ENCODE results near the gene GRAMD4. TPM values are rescaled to one million over a fixed set of nuclear protein-coding genes. Genes with fewer than 3 reads are reported as not detected.
A peak's percentile ranks its signal among the peaks of the same experiment; 100 is the strongest.

GRAMD4 gene
- polyA plus RNA-seq, 4 donors = 30.5 to 64.9 (median 40.9) TPM

GRCh38 chr22:46654927-46655595 lies 34.9 kb downstream of the GRAMD4 start:
- Histone ChIP-seq H3K4me3 (ENCODE audit: low read depth in 1 of 3, low read length in 3 of 3) (no peak overlapping the region), H3K27ac (ENCODE audit: low read depth in 1 of 3, low read length in 2 of 3) (no peak overlapping the region), H3K4me1 (ENCODE audit: control insufficient read depth in 3 of 3, insufficient read depth in 2 of 3, low read depth in 1 of 3, low read length in 2 of 3) (peaks cover 9 to 48% (median 15%) of the 10 kb centered on the region in 3 donors), H3K9me3 (ENCODE audit: control insufficient read depth in 2 of 2, insufficient read depth in 1 of 2, low read depth in 1 of 2, low read length in 1 of 2) (no peaks in the 10 kb centered on the region), H3K27me3 (ENCODE audit: control insufficient read depth in 3 of 3, insufficient read depth in 3 of 3, low read length in 3 of 3) (no peaks in the 10 kb centered on the region), H3K36me3 (ENCODE audit: control insufficient read depth in 3 of 3, insufficient read depth in 2 of 3, low read depth in 1 of 3, low read length in 3 of 3) (peaks cover 0 to 83% (median 4%) of the 10 kb centered on the region in 3 donors)
- FAIRE-seq (no peak), DNase-seq (no peak)
- 89 to 95% (median 92%) methylated on average over 14 of the region's 14 CpGs for WGBS, 3 donors

DNA sequence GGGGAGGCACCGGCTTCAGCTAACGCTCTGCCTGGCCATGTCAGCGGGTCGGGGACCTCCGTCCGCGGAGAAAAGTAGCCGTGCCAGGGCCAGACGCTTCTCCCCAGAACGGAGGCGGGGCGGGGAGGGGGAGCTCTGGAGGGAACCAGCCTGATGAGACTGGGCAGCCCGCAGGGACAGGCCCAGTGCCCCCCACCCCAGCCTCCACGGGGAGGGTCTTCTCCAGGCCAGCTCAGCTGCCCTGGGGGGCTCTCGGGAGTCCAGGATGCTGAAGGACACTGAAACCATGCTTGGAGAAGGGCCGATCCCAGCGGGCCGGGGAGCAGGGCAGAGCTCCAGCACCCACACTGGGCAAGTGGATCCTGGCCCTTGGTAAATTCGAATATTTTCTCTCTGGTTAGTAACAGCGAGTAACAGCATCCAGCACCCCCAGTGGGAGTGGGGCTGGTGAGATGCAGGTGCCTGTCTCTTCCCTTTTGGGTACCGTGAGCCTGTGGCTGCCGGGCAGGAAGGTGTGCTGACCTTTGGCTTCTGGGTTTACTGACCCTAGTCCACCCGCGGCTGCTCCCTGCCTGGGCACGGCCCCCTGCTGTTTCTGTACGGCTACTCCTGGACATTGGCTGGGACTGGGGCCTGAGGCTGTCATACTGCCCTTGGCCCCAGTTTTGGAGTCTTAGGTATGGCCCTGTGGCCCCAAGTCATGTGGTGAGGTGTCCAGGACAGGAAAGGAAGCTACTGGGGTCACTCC lies 35.8 kb downstream of the GRAMD4 start:
- Histone ChIP-seq H3K4me3 (ENCODE audit: low read depth in 1 of 3, low read length in 3 of 3) (no peak overlapping the region), H3K36me3 (ENCODE audit: control insufficient read depth in 3 of 3, insufficient read depth in 2 of 3, low read depth in 1 of 3, low read length in 3 of 3) (peaks cover 0 to 77% (median 4%) of the 10 kb centered on the region in 3 donors), H3K27ac (ENCODE audit: low read depth in 1 of 3, low read length in 2 of 3) (no peak overlapping the region), H3K27me3 (ENCODE audit: control insufficient read depth in 3 of 3, insufficient read depth in 3 of 3, low read length in 3 of 3) (no peaks in the 10 kb centered on the region), H3K9me3 (ENCODE audit: control insufficient read depth in 2 of 2, insufficient read depth in 1 of 2, low read depth in 1 of 2, low read length in 1 of 2) (no peaks in the 10 kb centered on the region), H3K4me1 (ENCODE audit: control insufficient read depth in 3 of 3, insufficient read depth in 2 of 3, low read depth in 1 of 3, low read length in 2 of 3) (peaks cover 12 to 56% (median 15%) of the 10 kb centered on the region in 3 donors)
- FAIRE-seq (no peak), DNase-seq (no peak)
- WGBS, 3 donors = 87 to 92% (median 89%) methylated on average over 25 to 26 of the region's 26 CpGs

DNA sequence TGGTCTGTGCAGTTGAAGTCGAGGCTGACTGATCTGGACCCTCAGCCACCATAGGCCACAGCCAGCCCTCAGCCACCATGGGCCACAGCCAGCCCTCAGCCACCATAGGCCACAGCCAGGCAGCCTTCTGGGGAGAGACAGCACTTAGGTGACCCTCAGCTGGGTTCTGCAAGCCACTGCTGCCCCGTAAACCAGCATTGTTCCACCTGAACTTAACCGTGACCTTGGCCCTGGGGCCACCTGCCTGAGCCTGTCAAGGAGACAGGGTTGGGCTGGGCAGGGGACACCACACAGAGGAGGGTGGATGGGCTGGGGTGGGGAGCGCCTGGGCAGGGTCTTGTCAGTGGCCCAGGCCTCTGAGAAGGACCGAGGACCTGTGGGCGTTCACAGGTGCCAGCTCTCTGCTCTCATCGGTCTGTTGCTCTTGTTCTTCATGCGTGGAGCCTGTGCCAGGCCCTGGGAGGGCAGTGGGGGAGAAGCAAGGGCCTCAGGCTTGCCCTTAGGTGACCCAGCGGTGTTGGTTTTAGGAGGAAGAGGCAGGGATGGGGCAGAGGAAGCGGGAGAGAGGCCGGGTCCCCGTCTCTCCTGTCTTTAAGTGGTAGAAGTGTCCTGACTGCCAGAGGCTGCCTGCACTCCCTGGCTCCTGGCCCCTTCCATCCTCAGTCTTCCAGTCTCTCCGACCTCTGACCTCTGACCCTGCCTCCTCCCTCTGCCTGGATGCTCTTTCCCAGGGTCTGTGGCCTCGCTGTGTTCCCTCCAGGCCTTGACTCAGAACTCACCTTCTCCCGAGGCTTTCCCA lies 36.9 kb downstream of the GRAMD4 start:
- FAIRE-seq = no peak
- Histone ChIP-seq H3K36me3 (ENCODE audit: control insufficient read depth in 3 of 3, insufficient read depth in 2 of 3, low read depth in 1 of 3, low read length in 3 of 3) (peaks cover 0 to 77% (median 4%) of the 10 kb centered on the region in 3 donors), H3K27ac (ENCODE audit: low read depth in 1 of 3, low read length in 2 of 3) (no peak overlapping the region), H3K4me3 (ENCODE audit: low read depth in 1 of 3, low read length in 3 of 3) (no peak overlapping the region), H3K9me3 (ENCODE audit: control insufficient read depth in 2 of 2, insufficient read depth in 1 of 2, low read depth in 1 of 2, low read length in 1 of 2) (no peaks in the 10 kb centered on the region), H3K27me3 (ENCODE audit: control insufficient read depth in 3 of 3, insufficient read depth in 3 of 3, low read length in 3 of 3) (no peaks in the 10 kb centered on the region), H3K4me1 (ENCODE audit: control insufficient read depth in 3 of 3, insufficient read depth in 2 of 3, low read depth in 1 of 3, low read length in 2 of 3) (peaks cover 14 to 55% (median 14%) of the 10 kb centered on the region in 3 donors)
- DNase-seq = no peak
- WGBS, 3 donors = 86 to 93% (median 89%) methylated on average over 15 of the region's 15 CpGs

- FAIRE-seq (no peak), DNase-seq (no peak)
- H3K4me3 ChIP-seq (ENCODE audit: low read depth in 1 of 3, low read length in 3 of 3) = no peak overlapping the region
- 96 to 99% (median 98%) methylated on average over 10 of the region's 10 CpGs for WGBS, 3 donors
- peaks cover 0 to 83% (median 4%) of the 10 kb centered on the region in 3 donors for H3K36me3 ChIP-seq (ENCODE audit: control insufficient read depth in 3 of 3, insufficient read depth in 2 of 3, low read depth in 1 of 3, low read length in 3 of 3)
- peaks cover 8 to 49% (median 14%) of the 10 kb centered on the region in 3 donors for H3K4me1 ChIP-seq (ENCODE audit: control insufficient read depth in 3 of 3, insufficient read depth in 2 of 3, low read depth in 1 of 3, low read length in 2 of 3)
- no peaks in the 10 kb centered on the region for H3K27me3 ChIP-seq (ENCODE audit: control insufficient read depth in 3 of 3, insufficient read depth in 3 of 3, low read length in 3 of 3)
- no peak overlapping the region for H3K27ac ChIP-seq (ENCODE audit: low read depth in 1 of 3, low read length in 2 of 3)
- no peaks in the 10 kb centered on the region for H3K9me3 ChIP-seq (ENCODE audit: control insufficient read depth in 2 of 2, insufficient read depth in 1 of 2, low read depth in 1 of 2, low read length in 1 of 2)
Observed at GRCh38 chr22:46657655-46657953, 37.4 kb downstream of the GRAMD4 start.

DNA sequence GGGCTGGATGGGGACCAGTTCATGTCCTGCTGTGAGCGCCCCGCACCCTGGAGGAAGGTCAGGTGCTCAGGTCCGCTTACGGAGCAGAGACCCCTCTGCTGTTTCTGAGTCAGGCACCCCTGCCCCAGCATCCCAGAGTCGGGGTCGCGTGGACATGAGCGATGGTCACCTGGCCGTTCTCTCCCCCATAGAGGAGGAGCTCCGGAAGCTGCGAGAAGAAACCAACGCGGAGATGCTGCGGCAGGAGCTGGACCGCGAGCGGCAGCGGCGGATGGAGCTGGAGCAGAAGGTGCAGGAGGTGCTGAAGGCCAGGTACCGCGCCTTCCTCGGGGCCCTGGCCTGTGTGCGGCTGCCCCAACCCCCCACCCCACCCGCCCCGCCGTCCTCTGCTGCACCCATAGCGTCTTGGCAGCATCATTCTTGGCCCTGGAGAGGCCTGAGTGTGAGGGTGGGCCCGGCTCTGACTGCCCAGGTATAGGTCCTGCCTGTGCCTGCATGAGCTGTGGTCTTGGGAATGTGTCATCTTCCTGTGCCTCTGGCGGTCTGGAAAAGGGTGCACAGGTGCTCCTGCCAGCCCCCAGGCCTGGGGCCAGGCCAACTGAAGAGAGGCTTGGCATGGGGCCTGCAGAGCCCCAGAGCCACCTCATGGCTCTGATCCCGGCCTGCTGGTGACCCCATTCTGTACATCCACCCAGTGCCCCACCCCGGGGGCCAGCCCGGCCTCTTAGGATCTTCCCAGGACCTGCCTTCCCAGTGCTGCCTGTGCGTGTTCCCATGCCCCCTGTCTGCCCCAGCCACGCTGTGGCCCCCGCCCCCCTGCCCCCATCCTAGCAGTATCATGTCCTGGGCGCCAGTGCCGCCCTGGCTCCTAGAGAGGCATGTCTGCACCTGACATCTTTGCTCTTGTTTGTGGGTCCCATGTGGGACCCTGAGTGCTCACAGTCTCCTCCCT lies 38.1 kb downstream of the GRAMD4 start:
- H3K27me3 ChIP-seq (ENCODE audit: control insufficient read depth in 3 of 3, insufficient read depth in 3 of 3, low read length in 3 of 3) = no peaks in the 10 kb centered on the region
- WGBS, 3 donors = 91 to 94% (median 93%) methylated on average over 30 to 37 of the region's 37 CpGs
- no peak overlapping the region for H3K27ac ChIP-seq (ENCODE audit: low read depth in 1 of 3, low read length in 2 of 3)
- H3K9me3 ChIP-seq (ENCODE audit: control insufficient read depth in 2 of 2, insufficient read depth in 1 of 2, low read depth in 1 of 2, low read length in 1 of 2) = no peaks in the 10 kb centered on the region
- peaks cover 0 to 87% (median 9%) of the 10 kb centered on the region in 3 donors for H3K36me3 ChIP-seq (ENCODE audit: control insufficient read depth in 3 of 3, insufficient read depth in 2 of 3, low read depth in 1 of 3, low read length in 3 of 3)
- DNase-seq = no peak
- H3K4me1 ChIP-seq (ENCODE audit: control insufficient read depth in 3 of 3, insufficient read depth in 2 of 3, low read depth in 1 of 3, low read length in 2 of 3) = peaks cover 4 to 43% (median 10%) of the 10 kb centered on the region in 3 donors
- no peak overlapping the region for H3K4me3 ChIP-seq (ENCODE audit: low read depth in 1 of 3, low read length in 3 of 3)
- FAIRE-seq = no peak

DNA sequence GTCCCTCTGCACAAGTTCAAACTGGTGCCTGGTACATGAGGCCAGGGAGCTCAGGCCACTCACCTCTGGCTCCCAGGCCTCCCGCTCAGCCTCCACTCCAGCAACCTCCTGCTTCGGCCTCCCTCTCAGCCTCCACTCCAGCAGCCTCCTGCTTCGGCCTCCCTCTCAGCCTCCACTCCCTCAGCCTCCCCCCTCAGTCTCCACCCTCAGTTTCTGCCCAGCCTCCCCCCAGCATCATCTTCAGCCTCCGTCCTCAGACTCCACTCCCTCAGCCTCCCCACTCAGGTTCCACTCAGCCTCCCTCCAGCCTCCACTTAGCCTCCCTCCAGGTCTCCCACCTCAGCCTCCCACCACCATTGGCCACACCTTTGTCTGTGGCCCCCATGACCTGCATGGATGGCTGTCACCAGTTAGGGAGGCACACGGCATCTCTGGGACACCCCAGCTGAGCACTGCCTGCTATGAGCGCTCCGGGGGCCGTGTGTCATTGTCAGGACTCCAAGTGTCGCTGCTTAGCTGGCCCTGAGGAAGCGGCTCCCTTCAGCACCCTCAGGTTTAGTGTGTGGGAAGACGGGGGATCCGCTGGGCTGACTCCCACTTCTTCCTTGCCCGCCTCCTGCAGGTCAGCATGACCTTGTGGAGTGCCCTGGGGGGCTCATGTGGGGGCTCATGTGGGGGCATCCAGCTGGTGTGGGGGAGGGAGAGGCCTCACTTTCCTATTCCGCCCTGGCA lies 39.0 kb downstream of the GRAMD4 start:
- H3K27me3 ChIP-seq (ENCODE audit: control insufficient read depth in 3 of 3, insufficient read depth in 3 of 3, low read length in 3 of 3) = no peaks in the 10 kb centered on the region
- H3K36me3 ChIP-seq (ENCODE audit: control insufficient read depth in 3 of 3, insufficient read depth in 2 of 3, low read depth in 1 of 3, low read length in 3 of 3) = peaks cover 0 to 87% (median 9%) of the 10 kb centered on the region in 3 donors
- DNase-seq = no peak
- no peaks in the 10 kb centered on the region for H3K9me3 ChIP-seq (ENCODE audit: control insufficient read depth in 2 of 2, insufficient read depth in 1 of 2, low read depth in 1 of 2, low read length in 1 of 2)
- WGBS, 3 donors = 94 to 96% (median 96%) methylated on average over 14 of the region's 14 CpGs
- H3K4me3 ChIP-seq (ENCODE audit: low read depth in 1 of 3, low read length in 3 of 3) = no peak overlapping the region
- H3K4me1 ChIP-seq (ENCODE audit: control insufficient read depth in 3 of 3, insufficient read depth in 2 of 3, low read depth in 1 of 3, low read length in 2 of 3) = peaks cover 0 to 36% (median 8%) of the 10 kb centered on the region in 3 donors
- H3K27ac ChIP-seq (ENCODE audit: low read depth in 1 of 3, low read length in 2 of 3) = peak overlapping the region in 2 of 3 donors; percentile 88 to 95
- no peak for FAIRE-seq

- WGBS, 3 donors = 70 to 89% (median 74%) methylated on average over 8 to 12 of the region's 12 CpGs
- Histone ChIP-seq H3K4me1 (ENCODE audit: control insufficient read depth in 3 of 3, insufficient read depth in 2 of 3, low read depth in 1 of 3, low read length in 2 of 3) (peaks cover 0 to 36% (median 8%) of the 10 kb centered on the region in 3 donors), H3K9me3 (ENCODE audit: control insufficient read depth in 2 of 2, insufficient read depth in 1 of 2, low read depth in 1 of 2, low read length in 1 of 2) (no peaks in the 10 kb centered on the region), H3K36me3 (ENCODE audit: control insufficient read depth in 3 of 3, insufficient read depth in 2 of 3, low read depth in 1 of 3, low read length in 3 of 3) (peaks cover 0 to 87% (median 9%) of the 10 kb centered on the region in 3 donors), H3K27me3 (ENCODE audit: control insufficient read depth in 3 of 3, insufficient read depth in 3 of 3, low read length in 3 of 3) (no peaks in the 10 kb centered on the region), H3K27ac (ENCODE audit: low read depth in 1 of 3, low read length in 2 of 3) (peak overlapping the region; percentile 88 to 95 (median 94)), H3K4me3 (ENCODE audit: low read depth in 1 of 3, low read length in 3 of 3) (no peak overlapping the region)
- FAIRE-seq (no peak), DNase-seq (no peak)
Observed at GRCh38 chr22:46659791-46660186, 39.6 kb downstream of the GRAMD4 start.

Measured in small intestine (tissue), 7 donors.